Endothelial cell of umbilical vein (primary cell): ENCODE results near the gene IGSF1. TPM values are rescaled to one million over a fixed set of nuclear protein-coding genes. Genes with fewer than 3 reads are reported as not detected.

Source experiments
- BruUV-seq: library from RNA; stranded (reverse); fragments of 400-500 nt; replicated peaks from 2 replicates; lab custom pipeline; 2021; lab: Mats Ljungman, UMichigan
- CTCF ChIA-PET: fragments of 300-600, 350-600 bp; sonication (Branson Sonifier 250); formaldehyde crosslinking; loops from one replicate; lab custom pipeline; 2021; ENCODE audit warnings: antibody characterized with exemption, inconsistent platforms; lab: Charles Lee
- POLR2A ChIA-PET: fragments of 300-600, 350-600 bp; sonication (Branson Sonifier 250); formaldehyde crosslinking; loops from one replicate; lab custom pipeline; 2021; ENCODE audit warnings: antibody characterized with exemption, inconsistent platforms; lab: Charles Lee
- DNase-seq: peaks from one replicate; pipeline ENCODE4 v3.0.0-alpha.2; 2011; ENCODE audit warnings: low read depth, low spot score
- FAIRE-seq: peaks from 2 replicates; lab custom pipeline; 2011; peaks lifted over from hg19 to GRCh38; lab: Jason Lieb, UNC
- H2AFZ ChIP-seq: 2 replicates; pipeline ENCODE4 v1.6.0; 2012; ENCODE audit warnings: low read depth, low read length, control low read depth, inconsistent platforms
- H3K27ac ChIP-seq: 2 replicates; pipeline ENCODE4 v1.5.1; 2011; ENCODE audit warnings: low read depth, mild to moderate bottlenecking, control low read depth, low read length, moderate library complexity; ENCODE audit not compliant: insufficient read depth
- H3K27me3 ChIP-seq, 2 experiments: 2 replicates each; pipeline versions ENCODE4 v1.6.0 to v1.6.1; 2011; ENCODE audit warnings: low read length in 2 of 2, mixed read lengths in 1 of 2; ENCODE audit not compliant: control insufficient read depth in 2 of 2, insufficient read depth in 2 of 2
- H3K36me3 ChIP-seq, 2 experiments: 2 replicates in 1 of 2; 3 replicates in 1 of 2; pipeline ENCODE4 v1.5.1; 2011; ENCODE audit warnings: low read length in 2 of 2, mild to moderate bottlenecking in 1 of 2, moderate library complexity in 1 of 2; ENCODE audit not compliant: control insufficient read depth in 2 of 2, insufficient read depth in 2 of 2; ENCODE audit errors: extremely low read depth in 1 of 2
- H3K4me1 ChIP-seq: 3 replicates; pipeline ENCODE4 v1.5.1; 2011; ENCODE audit warnings: mild to moderate bottlenecking, low read length; ENCODE audit not compliant: control insufficient read depth, insufficient read depth; ENCODE audit errors: extremely low read depth
- H3K4me2 ChIP-seq: 2 replicates; pipeline ENCODE4 v1.6.1; 2011; ENCODE audit warnings: low read length, control low read depth, mixed read lengths; ENCODE audit not compliant: insufficient read depth
- H3K4me3 ChIP-seq, 3 experiments: fragments of 200-600 bp in 1 of 3; sonication (generic), shearing (Covaris generic) in 1 of 3; replicated peaks in 1 of 3; 2 replicates each; pipeline ENCODE4 v1.5.1; 2011 to 2016; ENCODE audit warnings: control low read depth in 3 of 3, low read length in 3 of 3, mild to moderate bottlenecking in 2 of 3, inconsistent platforms in 1 of 3, low read depth in 1 of 3, moderate library complexity in 1 of 3; ENCODE audit not compliant: insufficient read depth in 1 of 3
- H3K79me2 ChIP-seq: 2 replicates; pipeline ENCODE4 v1.6.0; 2012; ENCODE audit warnings: low read length, inconsistent platforms; ENCODE audit not compliant: control insufficient read depth, insufficient read depth
- H3K9ac ChIP-seq: replicated peaks from 2 replicates; pipeline ENCODE3; 2011; ENCODE audit warnings: low read length, control low read depth; ENCODE audit not compliant: insufficient read depth; ENCODE audit errors: extremely low read depth
- H3K9me1 ChIP-seq: replicated peaks from 3 replicates; pipeline ENCODE4 v1.6.0; 2011; ENCODE audit warnings: mild to moderate bottlenecking, low read length; ENCODE audit not compliant: control insufficient read depth, insufficient read depth; ENCODE audit errors: extremely low read depth
- H3K9me3 ChIP-seq: replicated peaks from 2 replicates; pipeline ENCODE4 v1.5.1; 2012; ENCODE audit warnings: low read length, inconsistent platforms; ENCODE audit not compliant: control insufficient read depth, insufficient read depth
- H4K20me1 ChIP-seq: replicated peaks from 2 replicates; pipeline ENCODE3; 2011; ENCODE audit warnings: mild to moderate bottlenecking, low read length; ENCODE audit not compliant: control insufficient read depth, insufficient read depth; ENCODE audit errors: extremely low read depth
- CTCF ChIP-seq, 2 donors: IDR thresholded peaks; 1 replicate in 1 of 2; 2 replicates in 1 of 2; pipeline ENCODE4 v1.5.1; 2011; ENCODE audit warnings: low read length in 2 of 2, mild to moderate bottlenecking in 2 of 2, moderate library complexity in 2 of 2, control low read depth in 1 of 2, inconsistent platforms in 1 of 2, low read depth in 1 of 2; ENCODE audit not compliant: insufficient read depth in 1 of 2; ENCODE audit errors: extremely low read depth in 1 of 2
- EZH2 ChIP-seq: IDR thresholded peaks from 2 replicates; pipeline ENCODE4 v1.6.1; 2012; ENCODE audit warnings: borderline replicate concordance, low read depth, mild to moderate bottlenecking, moderate library complexity, low read length, inconsistent platforms; ENCODE audit not compliant: severe bottlenecking
- FOS ChIP-seq: IDR thresholded peaks from 2 replicates; pipeline ENCODE4 v1.6.1; 2011; ENCODE audit warnings: mild to moderate bottlenecking, low read length, moderate library complexity, borderline replicate concordance; ENCODE audit not compliant: insufficient read depth
- GATA2 ChIP-seq: IDR thresholded peaks from 2 replicates; pipeline ENCODE4 v1.7.0; 2011; ENCODE audit warnings: low read depth, mild to moderate bottlenecking, moderate library complexity, mixed read lengths, low read length; ENCODE audit not compliant: insufficient read length, insufficient read depth
- JUN ChIP-seq: IDR thresholded peaks from 2 replicates; pipeline ENCODE4 v1.6.1; 2011; ENCODE audit warnings: borderline replicate concordance, low read depth; ENCODE audit not compliant: insufficient read length, insufficient read depth
- MYC ChIP-seq: IDR thresholded peaks from one replicate; pipeline ENCODE4 v1.6.1; 2011; ENCODE audit warnings: mild to moderate bottlenecking, low read depth, low read length
- POLR2A ChIP-seq: IDR thresholded peaks from 2 replicates; pipeline ENCODE4 v1.6.1; 2012; ENCODE audit warnings: low read depth, mild to moderate bottlenecking, control low read depth, low read length
- POLR2AphosphoS5 ChIP-seq: IDR thresholded peaks from 2 replicates; pipeline ENCODE4 v1.6.1; 2012; ENCODE audit warnings: low read depth, mild to moderate bottlenecking, control low read depth, low read length, moderate library complexity; ENCODE audit not compliant: insufficient read depth
- dilution Hi-C: fragments of 300-500 bp; cut with MboI; formaldehyde crosslinking; loops from one replicate; pipeline ENCODE4 v1.15.0; 2019; ENCODE audit warnings: low sequenced_read_pairs; ENCODE audit not compliant: extremely low pct_ligation_motif_present
- intact Hi-C: fragments of 100-400 bp; cut with micrococcal nuclease; formaldehyde crosslinking; loops from one replicate; pipeline ENCODE4 v1.10.0; 2022
- polyA plus RNA-seq, 4 experiments: library from polyadenylated mRNA; depleted of rRNA in 3 of 4; stranded (reverse) in 3 of 4; unstranded in 1 of 4; fragments of >200 nt; gene quantifications; 2 replicates each; pipeline versions ENCODE4 v1.2.1 to v1.2.3, GENCODE V29; 2011 to 2012; ENCODE audit warnings: missing spikeins in 1 of 4
- total RNA-seq: library from RNA; stranded (reverse); gene quantifications from 2 replicates; pipeline ENCODE4 v1.2.3, GENCODE V29; 2021
- TF ChIP-seq, protein P1 (sequence below): IDR thresholded peaks from 2 replicates; pipeline ENCODE4 v1.6.1; 2011; ENCODE audit not compliant: insufficient read depth, insufficient read length

The IGSF1 gene
- total and polyA plus RNA-seq, 2 donors (not counting 3 experiments of a cell fraction or from before 2014, with no cell fraction given) = not detected

- Histone ChIP-seq H4K20me1 (no peaks in the 10 kb centered on the region), H2AFZ (no peak overlapping the region), H3K9me1 (no peaks in the 10 kb centered on the region), H3K9ac (no peak overlapping the region), H3K27me3 (no peaks in the 10 kb centered on the region), H3K79me2 (no peaks in the 10 kb centered on the region), H3K4me1 (no peaks in the 10 kb centered on the region), H3K9me3 (no peaks in the 10 kb centered on the region), H3K4me2 (no peak overlapping the region), H3K36me3 (no peaks in the 10 kb centered on the region), H3K27ac (no peak overlapping the region), H3K4me3 (no peak overlapping the region)
- FAIRE-seq (no peak), DNase-seq (no peak)
- ChIA-PET POLR2A (no interaction called here), CTCF (no interaction called here)
- dilution Hi-C loops = no loop called here
- TF ChIP-seq, protein P1, sequence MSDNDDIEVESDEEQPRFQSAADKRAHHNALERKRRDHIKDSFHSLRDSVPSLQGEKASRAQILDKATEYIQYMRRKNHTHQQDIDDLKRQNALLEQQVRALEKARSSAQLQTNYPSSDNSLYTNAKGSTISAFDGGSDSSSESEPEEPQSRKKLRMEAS = no peak
- TF ChIP-seq POLR2AphosphoS5 (no peak), GATA2 (no peak), CTCF (IDR thresholded peaks at IDR 0.05; ENCODE audit: extremely low read depth in 1 of 2, insufficient read depth in 1 of 2, low read depth in 1 of 2, low read length in 2 of 2) (no peak), FOS (no peak), POLR2A (no peak), JUN (no peak), EZH2 (no peak), MYC (no peak)
- intact Hi-C loops = no loop called here
- BruUV-seq = no TSS peak
These were observed 43.2 kb upstream of the IGSF1 start for GRCh38 chrX:131332331-131332730.
